ENCODE results near the gene ST8SIA2. TPM values are rescaled to one million over a fixed set of nuclear protein-coding genes. Genes with fewer than 3 reads are reported as not detected.

The ST8SIA2 gene
- polyA plus RNA-seq, 1 donor from 2014 or later = 24.0 TPM

- Histone ChIP-seq H3K36me3 (ENCODE audit: insufficient read depth, low read length) (peaks cover 43% of the 10 kb centered on the region), H3K4me3 (ENCODE audit: low read length) (no peak overlapping the region), H3F3A (ENCODE audit: insufficient read depth, low read length, poor library complexity, severe bottlenecking) (no peaks in the 10 kb centered on the region), H3K27me3 (ENCODE audit: insufficient read depth, low read depth, low read length) (no peaks in the 10 kb centered on the region), H3K79me2 (replicated peaks; ENCODE audit: insufficient read depth, low read length) (no peaks in the 10 kb centered on the region), H4K20me1 (ENCODE audit: insufficient read depth) (no peaks in the 10 kb centered on the region), H3K27ac (ENCODE audit: low read length) (no peak overlapping the region), H3K9me2 (ENCODE audit: insufficient read depth, low read length) (no peaks in the 10 kb centered on the region), H3K4me2 (ENCODE audit: low read length) (no peak overlapping the region), H3K9ac (ENCODE audit: low read length) (no peak overlapping the region), H2AFZ (ENCODE audit: low read depth, low read length) (no peak overlapping the region), H3K9me3 (ENCODE audit: low read length) (no peaks in the 10 kb centered on the region)
- TF ChIP-seq TAF1 (IDR thresholded peaks at IDR 0.05; ENCODE audit: low read depth) (no peak), MXI1 (conservative IDR thresholded peaks at IDR 0.05; ENCODE audit: poor library complexity, severe bottlenecking) (no peak), POLR2AphosphoS5 (IDR thresholded peaks at IDR 0.05) (no peak), REST (IDR thresholded peaks at IDR 0.05; ENCODE audit: borderline replicate concordance) (no peak), RAD21 (conservative IDR thresholded peaks at IDR 0.05) (no peak), EP300 (conservative IDR thresholded peaks at IDR 0.05; ENCODE audit: poor library complexity, severe bottlenecking) (no peak), EZH2 (IDR thresholded peaks at IDR 0.05; ENCODE audit: borderline replicate concordance, insufficient read depth, low read length, poor library complexity, severe bottlenecking) (no peak), SMC3 (conservative IDR thresholded peaks at IDR 0.05; ENCODE audit: poor library complexity) (no peak), CTCF (IDR thresholded peaks at IDR 0.05; ENCODE audit: poor library complexity, severe bottlenecking) (no peak)
These were observed 57.6 kb downstream of the ST8SIA2 start for GRCh38 chr15:92451225-92451825.

DNA sequence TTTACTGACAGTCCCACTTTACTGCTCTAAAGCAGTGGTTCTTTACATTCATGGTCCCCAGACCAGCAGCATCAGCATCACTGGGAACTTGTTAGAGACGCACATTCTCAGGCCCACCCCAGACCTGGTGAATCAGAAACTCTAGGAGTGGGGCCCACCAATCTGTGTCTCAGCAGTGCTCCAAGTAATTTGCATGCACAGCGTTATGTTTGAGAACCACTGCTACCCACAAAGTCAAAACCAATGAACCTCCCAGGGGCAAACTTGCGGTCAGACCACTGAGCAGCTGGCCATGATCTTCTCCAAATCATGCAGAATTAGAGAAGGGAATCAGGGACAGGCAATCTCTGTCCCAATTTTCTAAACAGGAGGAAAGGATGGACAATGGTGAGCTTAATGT lies 58.5 kb downstream of the ST8SIA2 start:
- TF ChIP-seq EZH2 (IDR thresholded peaks at IDR 0.05; ENCODE audit: borderline replicate concordance, insufficient read depth, low read length, poor library complexity, severe bottlenecking) (no peak), MXI1 (conservative IDR thresholded peaks at IDR 0.05; ENCODE audit: poor library complexity, severe bottlenecking) (no peak), CTCF (IDR thresholded peaks at IDR 0.05; ENCODE audit: poor library complexity, severe bottlenecking) (no peak), SMC3 (conservative IDR thresholded peaks at IDR 0.05; ENCODE audit: poor library complexity) (no peak), POLR2AphosphoS5 (IDR thresholded peaks at IDR 0.05) (no peak)
- Histone ChIP-seq H3K79me2 (replicated peaks; ENCODE audit: insufficient read depth, low read length) (no peaks in the 10 kb centered on the region), H3K4me3 (ENCODE audit: low read length) (no peak overlapping the region), H3K9me2 (ENCODE audit: insufficient read depth, low read length) (no peaks in the 10 kb centered on the region), H3K9ac (ENCODE audit: low read length) (no peak overlapping the region), H3K27me3 (ENCODE audit: insufficient read depth, low read depth, low read length) (no peaks in the 10 kb centered on the region), H3K9me3 (ENCODE audit: low read length) (no peaks in the 10 kb centered on the region), H3K36me3 (ENCODE audit: insufficient read depth, low read length) (peaks cover 44% of the 10 kb centered on the region), H2AFZ (ENCODE audit: low read depth, low read length) (no peak overlapping the region), H3K27ac (ENCODE audit: low read length) (no peak overlapping the region), H3F3A (ENCODE audit: insufficient read depth, low read length, poor library complexity, severe bottlenecking) (no peaks in the 10 kb centered on the region), H4K20me1 (ENCODE audit: insufficient read depth) (no peaks in the 10 kb centered on the region), H3K4me2 (ENCODE audit: low read length) (no peak overlapping the region)

Measured in neural cell (in vitro differentiated cells).